Peyer's patch (tissue), 4 donors: ENCODE data around the gene TTC9. TPM values are rescaled to one million over a fixed set of nuclear protein-coding genes. Genes with fewer than 3 reads are reported as not detected.
A peak's percentile ranks its signal among the peaks of the same experiment; 100 is the strongest.

Experiments
- DNase-seq, 3 donors: peaks; one replicate each; pipeline ENCODE4 v3.0.0-alpha.2; 2017 to 2019
- H3K27ac ChIP-seq, 4 donors: fragments of 200-600 bp; sonication (generic); one replicate each; pipeline ENCODE4 v1.5.1; 2016 to 2019
- H3K27me3 ChIP-seq, 2 donors: fragments of 200-600 bp; sonication (generic); one replicate each; pipeline ENCODE4 v1.5.1; 2019
- H3K36me3 ChIP-seq, 3 donors: fragments of 200-600 bp; sonication (generic); one replicate each; pipeline ENCODE4 v1.5.1; 2016 to 2019
- H3K4me1 ChIP-seq, 4 donors: fragments of 200-600 bp; sonication (generic); one replicate each; pipeline ENCODE4 v1.5.1; 2016 to 2019
- H3K4me3 ChIP-seq, 4 donors: fragments of 200-600 bp; sonication (generic); 1 replicate in 3 of 4; 2 replicates in 1 of 4; pipeline ENCODE4 v1.5.1; 2016 to 2019; ENCODE audit warnings: mild to moderate bottlenecking in 1 of 4
- H3K9me3 ChIP-seq, 4 donors: fragments of 200-600 bp; sonication (generic); one replicate each; pipeline ENCODE4 v1.5.1; 2016 to 2019; ENCODE audit warnings: mild to moderate bottlenecking in 1 of 4
- POLR2A ChIP-seq, 2 donors: fragments of 450-650 bp; IDR thresholded peaks; one replicate each; pipeline ENCODE4 v1.5.1; 2017; ENCODE audit warnings: antibody characterized with exemption in 2 of 2, mild to moderate bottlenecking in 2 of 2, moderate library complexity in 2 of 2
- total RNA-seq, 4 donors: library from RNA; depleted of rRNA; stranded (reverse); fragments of >200 nt; gene quantifications; one replicate each; pipeline ENCODE4 v1.1.0, GENCODE V29; 2016
- TF ChIP-seq, protein P1 (sequence below), 6 experiments: fragments of 450-650 bp in 4 of 6; fragments of 200-600 bp in 2 of 6; sonication (generic) in 1 of 6; IDR thresholded peaks; one replicate each; pipeline ENCODE4 v1.5.1; 2017 to 2019; ENCODE audit warnings: antibody characterized with exemption in 6 of 6, mild to moderate bottlenecking in 3 of 6, moderate library complexity in 1 of 6

TTC9 gene
- total RNA-seq, 4 donors from 2014 or later: 0.35 to 0.83 (median 0.46) TPM

DNA sequence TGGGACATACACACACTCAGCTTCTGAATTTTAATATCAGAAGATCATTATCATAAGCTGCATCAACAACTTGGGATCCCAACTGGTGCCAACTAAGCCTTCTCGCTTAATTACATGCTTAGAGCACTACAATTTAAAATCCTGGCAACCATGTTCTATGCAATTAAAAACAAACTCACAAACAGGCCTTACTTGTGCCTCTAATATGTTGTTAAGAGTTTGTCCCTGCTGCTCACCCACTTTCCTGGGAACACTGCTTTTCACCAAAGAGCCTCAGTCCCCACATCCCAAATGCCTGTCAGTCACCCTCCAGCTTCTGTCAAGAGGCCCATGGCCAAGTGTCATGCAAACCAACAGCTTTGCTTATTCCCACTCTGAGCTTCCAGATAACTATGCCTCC is 69.7 kb downstream of the TTC9 start:
- H3K9me3 ChIP-seq: no peaks in the 10 kb centered on the region
- H3K4me1 ChIP-seq: peaks cover 0 to 3% (median 0%) of the 10 kb centered on the region in 4 donors
- H3K27ac ChIP-seq: no peak overlapping the region
- no peak overlapping the region for H3K4me3 ChIP-seq
- DNase-seq: no peak
- TF ChIP-seq, protein P1, sequence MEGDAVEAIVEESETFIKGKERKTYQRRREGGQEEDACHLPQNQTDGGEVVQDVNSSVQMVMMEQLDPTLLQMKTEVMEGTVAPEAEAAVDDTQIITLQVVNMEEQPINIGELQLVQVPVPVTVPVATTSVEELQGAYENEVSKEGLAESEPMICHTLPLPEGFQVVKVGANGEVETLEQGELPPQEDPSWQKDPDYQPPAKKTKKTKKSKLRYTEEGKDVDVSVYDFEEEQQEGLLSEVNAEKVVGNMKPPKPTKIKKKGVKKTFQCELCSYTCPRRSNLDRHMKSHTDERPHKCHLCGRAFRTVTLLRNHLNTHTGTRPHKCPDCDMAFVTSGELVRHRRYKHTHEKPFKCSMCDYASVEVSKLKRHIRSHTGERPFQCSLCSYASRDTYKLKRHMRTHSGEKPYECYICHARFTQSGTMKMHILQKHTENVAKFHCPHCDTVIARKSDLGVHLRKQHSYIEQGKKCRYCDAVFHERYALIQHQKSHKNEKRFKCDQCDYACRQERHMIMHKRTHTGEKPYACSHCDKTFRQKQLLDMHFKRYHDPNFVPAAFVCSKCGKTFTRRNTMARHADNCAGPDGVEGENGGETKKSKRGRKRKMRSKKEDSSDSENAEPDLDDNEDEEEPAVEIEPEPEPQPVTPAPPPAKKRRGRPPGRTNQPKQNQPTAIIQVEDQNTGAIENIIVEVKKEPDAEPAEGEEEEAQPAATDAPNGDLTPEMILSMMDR (IDR thresholded peaks at IDR 0.05): no peak
- no peak for TF ChIP-seq POLR2A (IDR thresholded peaks at IDR 0.05)
- no peaks in the 10 kb centered on the region for H3K36me3 ChIP-seq
- H3K27me3 ChIP-seq: no peaks in the 10 kb centered on the region

DNA sequence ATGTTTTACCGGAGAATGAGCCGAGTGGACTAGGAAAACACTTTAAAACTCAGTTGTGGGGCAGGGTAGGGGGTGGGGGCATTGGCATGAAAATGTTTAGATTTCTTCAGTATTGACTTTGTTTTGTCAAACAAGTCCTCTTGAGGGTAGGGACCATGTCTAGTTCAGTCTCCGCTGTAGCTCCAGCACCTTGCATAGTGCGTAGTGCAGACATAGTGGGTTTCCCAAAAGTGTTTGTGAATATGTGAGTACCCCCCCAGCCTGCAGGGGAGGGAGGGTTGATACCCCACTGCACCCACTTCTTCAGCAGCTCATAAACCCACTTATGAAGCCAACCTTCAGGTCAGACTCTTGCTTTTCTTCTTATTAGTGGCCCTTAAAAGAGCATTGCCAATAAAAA is 71.4 kb downstream of the TTC9 start:
- DNase-seq: no peak
- TF ChIP-seq, protein P1 (IDR thresholded peaks at IDR 0.05): no peak
- TF ChIP-seq POLR2A (IDR thresholded peaks at IDR 0.05): no peak
- H3K4me3 ChIP-seq: no peak overlapping the region
- H3K4me1 ChIP-seq: peaks cover 0 to 9% (median 0%) of the 10 kb centered on the region in 4 donors
- no peaks in the 10 kb centered on the region for H3K27me3 ChIP-seq
- H3K27ac ChIP-seq: no peak overlapping the region
- H3K36me3 ChIP-seq: no peaks in the 10 kb centered on the region
- no peaks in the 10 kb centered on the region for H3K9me3 ChIP-seq

DNA sequence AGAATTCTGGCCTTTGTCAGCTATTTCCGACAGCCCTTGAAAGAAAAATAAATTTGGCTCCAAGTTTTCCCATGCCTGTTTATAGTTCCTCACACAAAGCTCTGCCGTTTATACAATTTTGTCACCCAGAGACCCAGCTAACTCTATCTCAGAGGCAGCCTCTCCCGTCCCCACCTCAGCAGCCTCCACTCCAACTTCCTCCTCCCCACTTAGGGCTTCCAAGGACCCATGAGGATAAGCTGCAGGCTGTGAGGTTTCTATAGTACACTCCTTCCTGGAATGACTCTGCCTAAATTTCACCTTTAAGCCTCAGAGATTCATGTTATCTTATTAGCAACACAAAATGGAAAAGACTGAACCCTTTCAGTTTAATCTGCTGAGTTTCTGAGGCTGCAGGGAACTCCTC is 71.8 kb downstream of the TTC9 start:
- peaks cover 0 to 9% (median 0%) of the 10 kb centered on the region in 4 donors for H3K4me1 ChIP-seq
- H3K4me3 ChIP-seq: no peak overlapping the region
- H3K36me3 ChIP-seq: no peaks in the 10 kb centered on the region
- no peak overlapping the region for H3K27ac ChIP-seq
- no peaks in the 10 kb centered on the region for H3K27me3 ChIP-seq
- TF ChIP-seq, protein P1 (IDR thresholded peaks at IDR 0.05): no peak
- TF ChIP-seq POLR2A (IDR thresholded peaks at IDR 0.05): no peak
- no peak for DNase-seq
- H3K9me3 ChIP-seq: no peaks in the 10 kb centered on the region

DNA sequence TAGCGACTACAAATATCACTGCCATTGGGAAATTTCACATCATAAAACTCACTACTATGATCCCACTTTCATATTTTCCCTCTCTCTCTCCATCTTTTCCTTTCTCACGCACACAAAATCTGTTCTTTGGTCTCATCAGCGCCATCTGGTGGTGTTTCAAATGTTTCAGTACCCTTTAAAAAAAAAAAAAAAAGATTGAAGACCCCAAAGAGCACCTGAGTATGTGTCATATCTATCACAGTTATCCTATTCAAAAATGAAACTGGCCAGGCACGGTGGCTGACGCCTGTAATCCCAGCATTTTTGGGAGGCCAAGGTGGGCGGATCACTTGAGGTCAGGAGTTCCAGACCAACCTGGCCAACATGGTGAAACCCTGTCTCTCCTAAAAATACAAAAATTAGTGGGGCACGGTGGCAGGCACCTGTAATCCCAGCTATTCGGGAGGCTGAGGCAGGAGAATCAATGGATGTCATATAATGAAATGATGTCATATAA is 72.4 kb downstream of the TTC9 start:
- H3K27ac ChIP-seq: no peak overlapping the region
- no peaks in the 10 kb centered on the region for H3K36me3 ChIP-seq
- H3K9me3 ChIP-seq: no peaks in the 10 kb centered on the region
- no peaks in the 10 kb centered on the region for H3K27me3 ChIP-seq
- peak in 2 of 3 donors; percentile 62 to 66 for DNase-seq
- H3K4me3 ChIP-seq: no peak overlapping the region
- TF ChIP-seq POLR2A (IDR thresholded peaks at IDR 0.05): no peak
- TF ChIP-seq, protein P1 (IDR thresholded peaks at IDR 0.05): peak; percentile 31 to 73 (median 62)
- peaks cover 0 to 9% (median 0%) of the 10 kb centered on the region in 4 donors for H3K4me1 ChIP-seq

DNA sequence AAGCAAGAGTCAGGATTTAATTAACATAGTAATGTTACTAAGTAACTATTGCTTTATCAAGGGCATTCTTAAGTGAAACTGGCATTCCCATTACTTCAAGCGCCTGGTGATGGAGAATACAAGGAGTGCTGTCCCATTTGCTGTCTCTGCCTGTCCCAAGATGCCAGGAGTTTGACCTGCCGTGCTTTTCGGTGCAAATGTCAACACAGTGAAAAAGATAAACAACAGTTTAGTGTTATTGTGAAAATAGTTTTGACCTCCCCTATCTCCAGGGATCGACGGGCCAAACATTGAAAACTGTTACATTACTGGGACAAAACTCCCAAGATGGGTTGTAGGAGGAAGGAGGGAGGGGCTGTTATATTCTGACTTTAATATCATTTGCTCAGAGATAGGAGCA is 74.8 kb downstream of the TTC9 start:
- no peaks in the 10 kb centered on the region for H3K9me3 ChIP-seq
- TF ChIP-seq, protein P1 (IDR thresholded peaks at IDR 0.05): no peak
- TF ChIP-seq POLR2A (IDR thresholded peaks at IDR 0.05): no peak
- peaks cover 0 to 9% (median 0%) of the 10 kb centered on the region in 4 donors for H3K4me1 ChIP-seq
- no peak for DNase-seq
- H3K4me3 ChIP-seq: no peak overlapping the region
- no peak overlapping the region for H3K27ac ChIP-seq
- H3K36me3 ChIP-seq: no peaks in the 10 kb centered on the region
- H3K27me3 ChIP-seq: no peaks in the 10 kb centered on the region

DNA sequence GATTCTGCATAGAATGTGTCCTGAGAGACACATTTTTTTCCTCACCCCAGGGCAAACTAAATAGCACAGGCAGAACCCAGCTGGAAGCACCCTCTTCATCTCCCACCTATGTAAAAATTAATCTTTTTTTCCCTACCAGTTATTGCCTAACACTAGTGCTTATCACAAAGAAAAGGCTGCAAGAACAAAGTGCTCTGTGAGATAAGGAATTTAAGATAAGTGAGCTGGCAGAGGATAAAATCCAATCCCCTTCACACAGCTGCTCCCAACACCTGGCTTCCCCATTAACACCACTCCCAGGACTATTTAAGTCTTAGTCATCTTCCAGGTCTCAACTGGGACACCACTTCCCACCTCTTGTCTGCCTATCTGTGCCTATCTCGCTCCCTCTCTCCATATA is 75.2 kb downstream of the TTC9 start:
- peaks cover 0 to 9% (median 0%) of the 10 kb centered on the region in 4 donors for H3K4me1 ChIP-seq
- no peaks in the 10 kb centered on the region for H3K36me3 ChIP-seq
- no peaks in the 10 kb centered on the region for H3K27me3 ChIP-seq
- H3K4me3 ChIP-seq: no peak overlapping the region
- DNase-seq: peak in 1 of 3 donors; percentile 51
- no peaks in the 10 kb centered on the region for H3K9me3 ChIP-seq
- H3K27ac ChIP-seq: no peak overlapping the region
- TF ChIP-seq, protein P1 (IDR thresholded peaks at IDR 0.05): no peak
- TF ChIP-seq POLR2A (IDR thresholded peaks at IDR 0.05): no peak
